Eye (tissue), 1 donor: ENCODE results near the gene HRAS.

Experiments
- DNase-seq: peaks from one replicate; pipeline ENCODE4 v3.0.0-alpha.2; 2015

The HRAS gene

GRCh38 chr11:491358-491757 is 44.0 kb downstream of the HRAS start:
- DNase-seq = no peak

GRCh38 chr11:490930-491260 is 44.5 kb downstream of the HRAS start:
- DNase-seq = no peak

GRCh38 chr11:490186-490929 is 45.0 kb downstream of the HRAS start:
- no peak for DNase-seq

GRCh38 chr11:489610-490185 is 45.7 kb downstream of the HRAS start:
- no peak for DNase-seq

GRCh38 chr11:488992-489391 is 46.4 kb downstream of the HRAS start:
- DNase-seq = no peak

GRCh38 chr11:488579-488978 is 46.8 kb downstream of the HRAS start:
- DNase-seq = no peak

GRCh38 chr11:488062-488461 is 47.3 kb downstream of the HRAS start:
- DNase-seq = no peak

GRCh38 chr11:487571-488021 is 47.8 kb downstream of the HRAS start:
- DNase-seq = no peak

- DNase-seq = no peak
Observed at GRCh38 chr11:486189-486588, 49.2 kb downstream of the HRAS start.

GRCh38 chr11:484616-485015 is 50.8 kb downstream of the HRAS start:
- DNase-seq = no peak
